Measurements from ENCODE around the gene CHN2. TPM values are rescaled to one million over a fixed set of nuclear protein-coding genes. Genes with fewer than 3 reads are reported as not detected.

Gene CHN2
- total RNA-seq, 1 donor from 2014 or later: 34.2 TPM

- no peak for DNase-seq (ENCODE audit: low spot score)
Measured at GRCh38 chr7:29360633-29361625, 166.4 kb downstream of the CHN2 start.

DNA sequence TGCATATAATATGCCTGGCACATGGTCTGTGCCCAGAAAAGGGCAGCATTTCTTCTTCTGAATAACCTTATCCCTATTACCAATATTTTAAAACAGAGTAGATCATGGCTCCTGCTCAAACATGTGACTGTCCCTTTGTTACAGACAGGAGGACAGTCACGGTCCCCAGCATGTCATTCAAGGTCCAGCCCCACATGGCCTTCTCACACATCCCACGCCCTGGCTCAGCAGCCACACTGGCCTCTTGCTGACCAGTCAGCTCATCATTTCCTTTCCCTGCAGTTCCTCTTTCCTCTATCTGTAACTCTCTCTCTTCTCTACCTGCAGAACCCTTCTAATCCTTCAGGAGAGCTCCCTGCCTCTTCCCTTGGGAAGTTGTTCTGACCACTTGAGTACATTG lies 167.8 kb downstream of the CHN2 start:
- no peak for DNase-seq (ENCODE audit: low spot score)

DNA sequence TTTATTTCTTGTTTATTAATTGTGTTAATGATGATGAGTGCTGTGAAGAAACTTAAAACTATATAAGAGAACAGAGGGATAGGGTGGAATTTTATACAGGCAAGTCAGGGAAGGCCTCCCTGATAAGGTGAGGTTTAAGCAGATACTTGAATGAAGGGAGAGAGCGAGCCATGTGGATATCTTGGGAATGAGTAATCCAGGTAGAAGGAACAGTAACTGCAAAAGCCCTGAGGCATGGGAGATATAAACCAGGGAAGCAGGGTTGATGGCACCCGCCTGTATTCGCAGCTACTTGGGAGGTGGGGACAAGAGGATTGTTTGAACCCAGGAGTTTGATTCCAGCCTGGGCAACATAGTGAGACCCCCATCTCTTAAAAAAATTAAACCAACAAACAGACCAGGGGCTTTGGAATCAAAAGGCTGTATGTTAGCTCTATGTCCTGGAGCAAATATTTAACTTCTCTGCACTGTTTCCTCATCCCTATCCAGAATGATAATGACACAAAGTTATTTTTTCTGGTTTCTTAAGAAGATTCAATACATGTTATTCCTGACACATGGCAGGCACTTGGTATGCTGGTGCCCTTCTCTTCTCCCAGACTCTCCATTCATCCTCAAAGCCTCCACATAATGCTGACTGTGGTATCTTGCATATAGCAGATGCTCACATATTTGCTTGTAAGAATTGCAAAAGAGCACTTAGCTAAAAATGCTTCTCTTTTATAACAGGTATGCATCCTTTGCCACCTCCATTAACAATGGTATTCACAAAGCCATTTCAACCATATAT lies 169.3 kb downstream of the CHN2 start:
- DNase-seq (ENCODE audit: low spot score): no peak

GRCh38 chr7:29364661-29365060 lies 170.1 kb downstream of the CHN2 start:
- no peak for DNase-seq (ENCODE audit: low spot score)

GRCh38 chr7:29365423-29365822 lies 170.8 kb downstream of the CHN2 start:
- DNase-seq (ENCODE audit: low spot score): no peak

- DNase-seq (ENCODE audit: low spot score): no peak
Measured at GRCh38 chr7:29367784-29368183, 173.2 kb downstream of the CHN2 start.

GRCh38 chr7:29369909-29370488 lies 175.4 kb downstream of the CHN2 start:
- DNase-seq (ENCODE audit: low spot score): no peak

GRCh38 chr7:29370531-29371314 lies 176.1 kb downstream of the CHN2 start:
- no peak for DNase-seq (ENCODE audit: low spot score)

- no peak for DNase-seq (ENCODE audit: low spot score)
Measured at GRCh38 chr7:29371472-29371871, 176.9 kb downstream of the CHN2 start.

- no peak for DNase-seq (ENCODE audit: low spot score)
Measured at GRCh38 chr7:29372351-29373090, 177.9 kb downstream of the CHN2 start.

DNA sequence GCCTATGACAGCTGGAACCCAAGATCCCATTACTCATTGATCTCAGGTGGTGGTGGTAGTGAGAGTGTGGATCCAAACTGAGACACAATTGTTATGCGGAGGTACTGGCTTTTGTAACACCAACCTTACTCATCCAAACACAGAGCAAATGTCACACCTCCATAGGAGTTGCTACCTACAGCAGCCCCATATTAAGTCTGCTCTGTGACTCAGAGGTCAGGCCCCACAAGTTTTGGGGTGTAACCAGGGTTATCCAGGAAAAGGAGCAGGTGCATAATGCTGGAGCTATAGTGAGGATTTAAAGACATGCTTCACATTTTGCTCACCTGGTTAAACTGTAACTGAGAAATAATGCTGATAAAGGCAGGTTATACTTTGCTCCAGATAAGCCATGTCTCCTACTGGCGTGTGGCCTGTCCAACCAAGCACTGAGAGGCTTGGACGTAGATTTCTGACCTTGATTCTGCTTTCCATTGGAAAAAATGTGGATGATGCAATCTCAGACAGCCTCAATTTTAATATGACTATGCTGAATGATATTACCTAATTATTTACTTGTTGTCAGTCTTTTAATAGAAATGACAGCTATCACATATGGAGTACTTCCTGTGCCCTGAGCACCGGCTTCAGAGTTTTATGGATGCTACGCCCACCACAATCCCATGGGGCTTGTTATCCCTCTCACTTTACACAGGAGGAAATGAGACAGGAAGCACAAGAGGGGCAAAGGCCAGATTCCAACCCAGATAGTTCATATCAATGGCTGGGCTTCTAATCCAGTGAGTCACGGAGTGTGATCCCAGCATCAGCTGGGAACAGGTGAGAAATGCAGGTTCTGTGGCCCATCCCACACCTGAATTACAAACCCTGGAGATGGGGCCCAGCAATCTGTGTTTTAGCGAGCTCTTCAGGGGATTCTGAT lies 181.3 kb downstream of the CHN2 start:
- no peak for DNase-seq (ENCODE audit: low spot score)

DNA sequence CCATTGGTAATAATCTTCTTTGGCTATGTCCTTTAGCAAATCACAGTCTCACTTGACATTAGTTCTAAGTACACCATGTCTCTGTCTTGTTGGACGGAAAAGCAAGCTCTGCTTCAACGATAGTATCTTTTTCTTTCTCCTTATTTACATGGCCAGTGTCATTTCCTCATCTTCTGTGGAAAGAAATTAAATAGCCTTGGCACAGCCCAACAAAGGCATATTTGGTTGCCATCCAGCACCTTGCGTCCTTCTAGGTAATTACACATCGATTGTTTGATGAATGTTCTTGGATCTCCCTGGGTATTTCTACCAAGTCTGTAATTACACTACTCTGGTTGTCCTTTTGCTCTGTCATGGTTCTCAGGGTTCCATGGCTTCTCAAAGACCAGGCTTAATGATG lies 183.1 kb downstream of the CHN2 start:
- no peak for DNase-seq (ENCODE audit: low spot score)

DNA sequence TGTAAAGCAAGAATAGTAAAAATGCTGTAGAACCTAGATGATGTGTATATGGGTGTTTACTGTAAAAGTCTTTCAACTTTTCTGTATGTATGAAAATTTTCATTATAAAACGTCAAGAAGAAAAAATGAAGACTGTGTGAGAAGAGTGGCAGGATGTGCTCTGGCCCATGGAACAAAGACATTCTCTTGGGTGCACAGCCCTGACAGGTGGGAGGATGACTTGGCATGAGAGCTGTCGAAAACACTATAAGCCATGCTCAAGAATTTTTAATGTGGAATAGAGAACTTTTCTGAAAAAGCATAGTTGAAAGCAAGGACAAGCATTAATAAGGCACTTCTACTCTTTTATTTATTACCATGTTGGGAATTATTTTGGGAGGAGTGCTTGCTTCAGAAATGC lies 185.0 kb downstream of the CHN2 start:
- no peak for DNase-seq (ENCODE audit: low spot score)

GRCh38 chr7:29381206-29382094 lies 186.9 kb downstream of the CHN2 start:
- DNase-seq (ENCODE audit: low spot score): no peak

GRCh38 chr7:29384277-29384676 lies 189.7 kb downstream of the CHN2 start:
- DNase-seq (ENCODE audit: low spot score): no peak

GRCh38 chr7:29385214-29385814 lies 190.7 kb downstream of the CHN2 start:
- DNase-seq (ENCODE audit: low spot score): no peak

GRCh38 chr7:29386196-29386765 lies 191.7 kb downstream of the CHN2 start:
- DNase-seq (ENCODE audit: low spot score): no peak

- no peak for DNase-seq (ENCODE audit: low spot score)
Measured at GRCh38 chr7:29391262-29391661, 196.7 kb downstream of the CHN2 start.
